Suprapubic skin (tissue), 4 donors: ENCODE data around the gene INPP5A. TPM values are rescaled to one million over a fixed set of nuclear protein-coding genes. Genes with fewer than 3 reads are reported as not detected.

Source experiments
- DNase-seq, 2 donors: peaks; one replicate each; pipeline ENCODE4 v3.0.0-alpha.2; 2019; ENCODE audit warnings: low spot score in 2 of 2
- H3K27ac ChIP-seq: fragments of 200-600 bp; sonication (generic); one replicate; pipeline ENCODE4 v1.5.1; 2019
- H3K27me3 ChIP-seq: fragments of 200-600 bp; sonication (generic); one replicate; pipeline ENCODE4 v1.5.1; 2019
- H3K36me3 ChIP-seq: fragments of 200-600 bp; sonication (generic); one replicate; pipeline ENCODE4 v1.5.1; 2019
- H3K4me1 ChIP-seq: fragments of 200-600 bp; sonication (generic); one replicate; pipeline ENCODE4 v1.5.1; 2019
- H3K4me3 ChIP-seq: fragments of 200-600 bp; sonication (generic); one replicate; pipeline ENCODE4 v1.5.1; 2019; ENCODE audit warnings: mild to moderate bottlenecking
- H3K9me3 ChIP-seq: fragments of 200-600 bp; sonication (generic); one replicate; pipeline ENCODE4 v1.5.1; 2019
- EP300 ChIP-seq: sonication (generic); formaldehyde crosslinking; IDR thresholded peaks from one replicate; pipeline ENCODE4 v1.6.1; 2017; ENCODE audit warnings: antibody characterized with exemption
- POLR2A ChIP-seq, 2 donors: fragments of 450-650 bp; IDR thresholded peaks; one replicate each; pipeline ENCODE4 v1.6.1; 2017; ENCODE audit warnings: antibody characterized with exemption in 2 of 2, mild to moderate bottlenecking in 2 of 2, moderate library complexity in 2 of 2
- POLR2AphosphoS5 ChIP-seq, 3 donors: sonication (generic); formaldehyde crosslinking; IDR thresholded peaks; one replicate each; pipeline ENCODE4 v1.6.1; 2017; ENCODE audit warnings: antibody characterized with exemption in 3 of 3
- WGBS: methylation state at CpG from one replicate; pipeline ENCODE4 v1.1.5; 2018; 5-methylcytosine and 5-hydroxymethylcytosine counted together
- total RNA-seq, 4 donors: library from RNA; depleted of rRNA; stranded (reverse); fragments of >200 nt; gene quantifications; one replicate each; pipeline ENCODE4 v1.1.0, GENCODE V29; 2016
- TF ChIP-seq, protein P1 (sequence below), 2 donors: fragments of 200-600 bp in 1 of 2; fragments of 450-650 bp in 1 of 2; sonication (generic) in 1 of 2; IDR thresholded peaks; one replicate each; pipeline ENCODE4 v1.5.1; 2016 to 2019; ENCODE audit warnings: antibody characterized with exemption in 2 of 2, mild to moderate bottlenecking in 1 of 2, moderate library complexity in 1 of 2

The INPP5A gene
- total RNA-seq, 4 donors from 2014 or later = 28.1 to 39.1 (median 32.3) TPM

- TF ChIP-seq EP300 = no peak
- TF ChIP-seq, protein P1, sequence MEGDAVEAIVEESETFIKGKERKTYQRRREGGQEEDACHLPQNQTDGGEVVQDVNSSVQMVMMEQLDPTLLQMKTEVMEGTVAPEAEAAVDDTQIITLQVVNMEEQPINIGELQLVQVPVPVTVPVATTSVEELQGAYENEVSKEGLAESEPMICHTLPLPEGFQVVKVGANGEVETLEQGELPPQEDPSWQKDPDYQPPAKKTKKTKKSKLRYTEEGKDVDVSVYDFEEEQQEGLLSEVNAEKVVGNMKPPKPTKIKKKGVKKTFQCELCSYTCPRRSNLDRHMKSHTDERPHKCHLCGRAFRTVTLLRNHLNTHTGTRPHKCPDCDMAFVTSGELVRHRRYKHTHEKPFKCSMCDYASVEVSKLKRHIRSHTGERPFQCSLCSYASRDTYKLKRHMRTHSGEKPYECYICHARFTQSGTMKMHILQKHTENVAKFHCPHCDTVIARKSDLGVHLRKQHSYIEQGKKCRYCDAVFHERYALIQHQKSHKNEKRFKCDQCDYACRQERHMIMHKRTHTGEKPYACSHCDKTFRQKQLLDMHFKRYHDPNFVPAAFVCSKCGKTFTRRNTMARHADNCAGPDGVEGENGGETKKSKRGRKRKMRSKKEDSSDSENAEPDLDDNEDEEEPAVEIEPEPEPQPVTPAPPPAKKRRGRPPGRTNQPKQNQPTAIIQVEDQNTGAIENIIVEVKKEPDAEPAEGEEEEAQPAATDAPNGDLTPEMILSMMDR (IDR thresholded peaks at IDR 0.05) = no peak
- no peak for TF ChIP-seq POLR2AphosphoS5 (IDR thresholded peaks at IDR 0.05)
- no peak for TF ChIP-seq POLR2A (IDR thresholded peaks at IDR 0.05)
- WGBS = 94% methylated on average over 15 of the region's 15 CpGs
- peaks cover 28% of the 10 kb centered on the region for H3K36me3 ChIP-seq
- H3K27ac ChIP-seq = no peak overlapping the region
- no peaks in the 10 kb centered on the region for H3K27me3 ChIP-seq
- no peak for DNase-seq
- H3K9me3 ChIP-seq = no peaks in the 10 kb centered on the region
- H3K4me1 ChIP-seq = no peaks in the 10 kb centered on the region
- H3K4me3 ChIP-seq = no peak overlapping the region
Measured at GRCh38 chr10:132748135-132748534, 210.5 kb downstream of the INPP5A start.

DNA sequence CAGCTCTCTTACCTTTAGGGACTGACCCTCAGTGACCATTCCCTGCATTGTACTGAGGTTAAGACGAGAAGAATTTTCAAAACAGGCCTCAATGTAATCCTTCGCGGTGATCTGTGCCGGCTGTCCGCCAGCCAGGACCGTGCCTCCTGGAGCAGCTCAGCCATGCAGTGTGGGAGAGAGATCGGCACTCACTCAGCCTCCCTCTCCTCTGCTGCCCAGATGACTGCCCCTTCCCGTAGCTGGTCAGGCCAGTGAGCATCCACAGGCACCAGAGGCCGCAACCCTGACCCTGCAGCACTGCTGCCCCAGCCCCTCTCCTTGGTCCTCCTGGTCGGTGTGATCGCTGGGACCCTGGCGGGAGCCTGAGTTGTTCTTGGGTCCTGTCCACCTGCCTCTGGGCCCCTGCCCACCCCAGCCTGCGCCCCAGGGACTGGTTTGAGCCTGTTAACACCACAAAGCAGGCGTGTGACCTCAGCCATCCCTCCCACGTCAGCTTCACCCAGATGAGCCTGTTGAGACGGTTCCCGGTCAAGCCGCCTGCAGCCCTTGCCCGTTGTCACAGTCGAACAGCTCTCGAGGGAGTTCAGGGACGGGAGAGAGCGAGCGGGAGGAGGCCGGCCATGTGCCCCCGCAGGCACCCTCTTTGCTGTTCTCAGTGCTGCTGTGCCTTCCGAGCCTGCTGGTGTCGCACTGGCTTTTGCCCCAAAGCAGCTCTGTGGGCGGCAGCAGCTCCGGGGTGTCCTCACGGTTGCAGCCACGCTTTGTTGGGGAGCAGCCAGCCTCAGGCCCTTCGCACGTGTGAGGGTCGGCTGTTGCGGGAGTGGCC is 211.2 kb downstream of the INPP5A start:
- Histone ChIP-seq H3K36me3 (peaks cover 35% of the 10 kb centered on the region), H3K4me3 (no peak overlapping the region), H3K9me3 (no peaks in the 10 kb centered on the region), H3K27ac (no peak overlapping the region), H3K4me1 (no peaks in the 10 kb centered on the region), H3K27me3 (no peaks in the 10 kb centered on the region)
- TF ChIP-seq POLR2AphosphoS5 (IDR thresholded peaks at IDR 0.05) = no peak
- TF ChIP-seq POLR2A (IDR thresholded peaks at IDR 0.05) = no peak
- TF ChIP-seq EP300 = no peak
- TF ChIP-seq, protein P1 (IDR thresholded peaks at IDR 0.05) = no peak
- no peak for DNase-seq
- 96% methylated on average over 9 of the region's 36 CpGs for WGBS

DNA sequence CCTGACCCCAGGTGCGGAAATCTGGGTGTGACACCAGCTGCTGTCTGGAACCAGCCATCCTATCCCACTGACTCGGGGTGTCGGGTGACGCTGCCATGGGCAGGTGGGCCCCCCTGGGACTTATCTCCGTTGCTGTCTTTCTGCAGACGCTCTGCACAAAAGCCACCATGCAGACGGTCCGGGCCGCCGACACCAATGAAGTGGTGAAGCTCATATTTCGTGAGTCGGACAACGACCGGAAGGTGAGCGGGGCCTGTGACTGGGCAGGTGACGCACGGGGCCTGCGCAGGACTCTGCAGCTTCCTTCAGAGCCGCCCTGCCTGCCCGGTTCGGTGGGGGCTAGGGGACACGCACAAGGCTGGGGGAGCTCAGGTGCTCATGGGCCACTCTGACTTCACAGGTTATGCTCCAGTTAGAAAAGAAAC is 211.8 kb downstream of the INPP5A start:
- TF ChIP-seq, protein P1 (IDR thresholded peaks at IDR 0.05) = no peak
- TF ChIP-seq POLR2AphosphoS5 (IDR thresholded peaks at IDR 0.05) = no peak
- H3K4me3 ChIP-seq = no peak overlapping the region
- no peaks in the 10 kb centered on the region for H3K4me1 ChIP-seq
- no peak for DNase-seq
- WGBS = 100% methylated on average over 10 of the region's 22 CpGs
- no peaks in the 10 kb centered on the region for H3K9me3 ChIP-seq
- no peaks in the 10 kb centered on the region for H3K27me3 ChIP-seq
- H3K27ac ChIP-seq = no peak overlapping the region
- peaks cover 41% of the 10 kb centered on the region for H3K36me3 ChIP-seq

- Histone ChIP-seq H3K9me3 (no peaks in the 10 kb centered on the region), H3K4me3 (no peak overlapping the region), H3K27ac (no peak overlapping the region), H3K36me3 (peaks cover 51% of the 10 kb centered on the region), H3K4me1 (no peaks in the 10 kb centered on the region), H3K27me3 (no peaks in the 10 kb centered on the region)
- TF ChIP-seq, protein P1 (IDR thresholded peaks at IDR 0.05) = no peak
- TF ChIP-seq POLR2AphosphoS5 (IDR thresholded peaks at IDR 0.05) (no peak), EP300 (no peak), POLR2A (IDR thresholded peaks at IDR 0.05) (no peak)
- 92% methylated on average over 4 of the region's 14 CpGs for WGBS
- DNase-seq = no peak
Measured at GRCh38 chr10:132750936-132751335, 213.3 kb downstream of the INPP5A start.

GRCh38 chr10:132752378-132752777 is 214.8 kb downstream of the INPP5A start:
- Histone ChIP-seq H3K4me1 (no peaks in the 10 kb centered on the region), H3K27ac (no peak overlapping the region), H3K36me3 (peaks cover 61% of the 10 kb centered on the region), H3K27me3 (no peaks in the 10 kb centered on the region), H3K9me3 (no peaks in the 10 kb centered on the region), H3K4me3 (no peak overlapping the region)
- TF ChIP-seq POLR2A (IDR thresholded peaks at IDR 0.05) (no peak), POLR2AphosphoS5 (IDR thresholded peaks at IDR 0.05) (no peak), EP300 (no peak)
- TF ChIP-seq, protein P1 (IDR thresholded peaks at IDR 0.05) = no peak
- 93% methylated on average over 17 of the region's 20 CpGs for WGBS
- no peak for DNase-seq
